H9 (cell line): ENCODE data around the gene B3GALT4. TPM values are rescaled to one million over a fixed set of nuclear protein-coding genes. Genes with fewer than 3 reads are reported as not detected.
A peak's percentile ranks its signal among the peaks of the same experiment; 100 is the strongest.

Experiments used
- DNase-seq: peaks from one replicate; pipeline ENCODE4 v3.0.0-alpha.2; 2017
- H2AFZ ChIP-seq: one replicate; pipeline ENCODE4 v1.6.1; 2013; ENCODE audit warnings: mild to moderate bottlenecking, low read length, control low read depth, moderate library complexity
- H2AK5ac ChIP-seq: 2 replicates; pipeline ENCODE4 v1.6.1; 2013; ENCODE audit warnings: low read length, control low read depth, mixed read lengths; ENCODE audit not compliant: insufficient read length
- H2BK120ac ChIP-seq: one replicate; pipeline ENCODE4 v1.6.1; 2013; ENCODE audit warnings: low read depth, mild to moderate bottlenecking, low read length, control low read depth, inconsistent platforms; ENCODE audit not compliant: poor library complexity, severe bottlenecking
- H2BK12ac ChIP-seq: 2 replicates; pipeline ENCODE4 v1.6.1; 2013; ENCODE audit warnings: low read length, control low read depth, mixed read lengths, low read depth; ENCODE audit not compliant: insufficient read length
- H2BK15ac ChIP-seq: 2 replicates; pipeline ENCODE4 v1.6.1; 2013; ENCODE audit warnings: low read depth, low read length, control low read depth
- H2BK20ac ChIP-seq: one replicate; pipeline ENCODE4 v1.6.1; 2013; ENCODE audit warnings: low read depth, mild to moderate bottlenecking, low read length, control low read depth, inconsistent platforms; ENCODE audit not compliant: poor library complexity, severe bottlenecking
- H2BK5ac ChIP-seq: 2 replicates; pipeline ENCODE4 v1.6.1; 2013; ENCODE audit warnings: low read length, control low read depth, mixed read lengths; ENCODE audit not compliant: insufficient read length
- H3K14ac ChIP-seq: 2 replicates; pipeline ENCODE4 v1.6.1; 2013; ENCODE audit warnings: low read length, control low read depth; ENCODE audit not compliant: insufficient read depth
- H3K18ac ChIP-seq: 2 replicates; pipeline ENCODE4 v1.6.1; 2013; ENCODE audit warnings: low read depth, mild to moderate bottlenecking, mixed read lengths, low read length, control low read depth; ENCODE audit not compliant: insufficient read length
- H3K23ac ChIP-seq: 2 replicates; pipeline ENCODE4 v1.6.1; 2013; ENCODE audit warnings: low read length, control low read depth, mixed read lengths, low read depth; ENCODE audit not compliant: insufficient read length
- H3K23me2 ChIP-seq: 2 replicates; pipeline ENCODE4 v1.6.1; 2013; ENCODE audit warnings: low read depth, mild to moderate bottlenecking, mixed read lengths, low read length, control low read depth; ENCODE audit not compliant: insufficient read length, poor library complexity, severe bottlenecking
- H3K27ac ChIP-seq: 2 replicates; pipeline ENCODE4 v1.5.1; 2013; ENCODE audit warnings: low read length, control low read depth, mixed read lengths, low read depth; ENCODE audit not compliant: insufficient read length
- H3K27me3 ChIP-seq: 2 replicates; pipeline ENCODE4 v1.6.1; 2013; ENCODE audit warnings: low read length, control low read depth, inconsistent platforms; ENCODE audit not compliant: insufficient read depth
- H3K4ac ChIP-seq: 2 replicates; pipeline ENCODE4 v1.6.1; 2013; ENCODE audit warnings: low read depth, mild to moderate bottlenecking, control low read depth, inconsistent platforms, low read length, moderate library complexity
- H3K4me1 ChIP-seq: 2 replicates; pipeline ENCODE4 v1.6.1; 2013; ENCODE audit warnings: low read length, control low read depth, inconsistent platforms; ENCODE audit not compliant: insufficient read depth
- H3K4me2 ChIP-seq: 2 replicates; pipeline ENCODE4 v1.6.1; 2013; ENCODE audit warnings: low read length, control low read depth, mixed read lengths; ENCODE audit not compliant: insufficient read length, insufficient read depth
- H3K56ac ChIP-seq: 2 replicates; pipeline ENCODE4 v1.6.1; 2013; ENCODE audit warnings: low read depth, mild to moderate bottlenecking, mixed read lengths, low read length, control low read depth; ENCODE audit not compliant: insufficient read length
- H3K79me1 ChIP-seq: 2 replicates; pipeline ENCODE4 v1.6.1; 2013; ENCODE audit warnings: low read depth, mild to moderate bottlenecking, moderate library complexity, low read length, control low read depth, inconsistent platforms; ENCODE audit not compliant: insufficient read depth, poor library complexity, severe bottlenecking
- H3K79me2 ChIP-seq: 2 replicates; pipeline ENCODE4 v1.6.1; 2013; ENCODE audit warnings: low read length, control low read depth, inconsistent platforms; ENCODE audit not compliant: insufficient read depth
- H3K9ac ChIP-seq: 2 replicates; pipeline ENCODE4 v1.6.1; 2013; ENCODE audit warnings: low read length, control low read depth, mixed read lengths; ENCODE audit not compliant: insufficient read length; ENCODE audit errors: extremely low read depth
- H3K9me3 ChIP-seq: one replicate; pipeline ENCODE4 v1.6.1; 2013; ENCODE audit warnings: low read depth, low read length, inconsistent platforms; ENCODE audit not compliant: control insufficient read depth
- H3T11ph ChIP-seq: one replicate; pipeline ENCODE4 v1.6.1; 2013; ENCODE audit warnings: mild to moderate bottlenecking, low read length, control low read depth, inconsistent platforms
- H4K20me1 ChIP-seq: one replicate; pipeline ENCODE4 v1.6.1; 2013; ENCODE audit not compliant: control insufficient read depth, insufficient read length, insufficient read depth
- H4K5ac ChIP-seq: 2 replicates; pipeline ENCODE4 v1.6.1; 2013; ENCODE audit warnings: low read depth, mild to moderate bottlenecking, mixed read lengths, low read length, control low read depth; ENCODE audit not compliant: insufficient read length
- H4K8ac ChIP-seq: replicated peaks from 2 replicates; pipeline ENCODE4 v1.6.1; 2013; ENCODE audit warnings: low read length, control low read depth, mixed read lengths, low read depth; ENCODE audit not compliant: insufficient read length
- H4K91ac ChIP-seq: 2 replicates; pipeline ENCODE4 v1.6.1; 2013; ENCODE audit warnings: low read depth, mild to moderate bottlenecking, moderate library complexity, mixed read lengths, low read length, control low read depth; ENCODE audit not compliant: insufficient read length
- H3K27ac Mint-ChIP-seq, 3 experiments: 2 replicates in 2 of 3; 3 replicates in 1 of 3; pipeline ENCODE4 v1.8.0; 2020 to 2021; ENCODE audit warnings: mixed read lengths in 3 of 3, mild to moderate bottlenecking in 1 of 3, moderate library complexity in 1 of 3
- H3K27me3 Mint-ChIP-seq: 2 replicates; pipeline ENCODE4 v1.8.0; 2021; ENCODE audit warnings: low read depth, mild to moderate bottlenecking, moderate library complexity, mixed read lengths
- H3K36me3 Mint-ChIP-seq, 3 experiments: 2 replicates in 2 of 3; 3 replicates in 1 of 3; pipeline ENCODE4 v1.8.0; 2020 to 2021; ENCODE audit warnings: low read depth in 3 of 3, mixed read lengths in 3 of 3; ENCODE audit not compliant: insufficient read depth in 1 of 3
- H3K4me1 Mint-ChIP-seq, 2 experiments: 2 replicates each; pipeline ENCODE4 v1.8.0; 2020; ENCODE audit warnings: mixed read lengths in 2 of 2
- H3K4me3 Mint-ChIP-seq, 2 experiments: 2 replicates in 1 of 2; 3 replicates in 1 of 2; pipeline ENCODE4 v1.8.0; 2020 to 2021; ENCODE audit warnings: mild to moderate bottlenecking in 2 of 2, mixed read lengths in 2 of 2, moderate library complexity in 1 of 2
- H3K9me3 Mint-ChIP-seq, 2 experiments: 2 replicates in 1 of 2; 3 replicates in 1 of 2; pipeline ENCODE4 v1.8.0; 2020; ENCODE audit warnings: mild to moderate bottlenecking in 2 of 2, mixed read lengths in 2 of 2, moderate library complexity in 1 of 2
- CTCF ChIP-seq: fragments of 200-600 bp; sonication (generic); conservative IDR thresholded peaks from 3 replicates; pipeline ENCODE4 v1.8.0; 2021; ENCODE audit warnings: antibody characterized with exemption, mild to moderate bottlenecking
- WGBS: extraction: QIAGEN DNeasy Blood & Tissue Kit; methylation state at CpG from one replicate; pipeline ENCODE4 v1.1.7; 2013; ENCODE audit warnings: missing lambda C conversion rate, low lambda C conversion rate, mixed read lengths; ENCODE audit not compliant: insufficient read length; ENCODE audit errors: extremely low coverage; 5-methylcytosine and 5-hydroxymethylcytosine counted together
- total RNA-seq: library from RNA; stranded (reverse); gene quantifications from 2 replicates; pipeline ENCODE4 v1.2.1, GENCODE V29; 2021

B3GALT4 gene
- total RNA-seq, 1 experiment from 2014 or later, result 3.2 TPM

GRCh38 chr6:33323623-33323948 lies 46.7 kb downstream of the B3GALT4 start:
- H2BK5ac ChIP-seq, result no peak overlapping the region
- no peaks in the 10 kb centered on the region for H3K9me3 ChIP-seq
- peak overlapping the region; percentile 53 for H3K9ac ChIP-seq
- no peak overlapping the region; the same call in 1 of the 2 replicates for H3K14ac ChIP-seq
- peak overlapping the region; percentile 9 for H3K18ac ChIP-seq
- H3K4me1 Mint-ChIP-seq, result peaks cover 43 to 45% of the 10 kb centered on the region in 2 experiments
- H4K20me1 ChIP-seq, result no peaks in the 10 kb centered on the region
- H2AK5ac ChIP-seq, result no peak overlapping the region
- H3K9me3 Mint-ChIP-seq, result peaks cover 0 to 3% of the 10 kb centered on the region in 2 experiments; a peak in 3 of 5 replicates
- H3K36me3 Mint-ChIP-seq, result peaks cover 28 to 32% (median 29%) of the 10 kb centered on the region in 3 experiments
- no peak overlapping the region for H3K23ac ChIP-seq
- H2BK120ac ChIP-seq, result no peak overlapping the region
- H3K79me2 ChIP-seq, result peaks cover 8% of the 10 kb centered on the region; the same call in 1 of the 2 replicates
- TF ChIP-seq CTCF, result no peak
- H3K4ac ChIP-seq, result no peak overlapping the region
- no peak overlapping the region for H3T11ph ChIP-seq
- H3K27me3 Mint-ChIP-seq, result no peaks in the 10 kb centered on the region; the same call in 1 of the 2 replicates
- H3K27ac Mint-ChIP-seq, result peak overlapping the region; percentile 94 to 99 (median 96); a peak in 6 of 7 replicates
- no peak overlapping the region for H3K56ac ChIP-seq
- DNase-seq, result peak; percentile 41
- peaks cover 7% of the 10 kb centered on the region for H3K79me1 ChIP-seq
- no peaks in the 10 kb centered on the region for H3K27me3 ChIP-seq
- H2BK20ac ChIP-seq, result no peak overlapping the region
- no peak overlapping the region for H4K8ac ChIP-seq
- H4K91ac ChIP-seq, result no peak overlapping the region
- peaks cover 18% of the 10 kb centered on the region for H3K23me2 ChIP-seq
- no CpG with 5 or more reads among the region's 12 CpGs for WGBS
- peak overlapping the region; percentile 93 for H3K4me2 ChIP-seq
- peak overlapping the region; percentile 60 for H2AFZ ChIP-seq
- peaks cover 9% of the 10 kb centered on the region; the same call in 1 of the 2 replicates for H3K4me1 ChIP-seq
- H2BK12ac ChIP-seq, result no peak overlapping the region
- H3K27ac ChIP-seq, result no peak overlapping the region
- no peak overlapping the region for H4K5ac ChIP-seq
- peak overlapping the region; percentile 95 to 100 for H3K4me3 Mint-ChIP-seq
- H2BK15ac ChIP-seq, result no peak overlapping the region
